ENCODE data around the gene PRELID1.

PRELID1 gene

GRCh38 chr5:177333420-177334154 lies 30.0 kb downstream of the PRELID1 start:
- Histone ChIP-seq H3K27me3 (ENCODE audit: insufficient read depth, poor library complexity, severe bottlenecking) (no peaks in the 10 kb centered on the region), H3K27ac (replicated peaks) (no peak overlapping the region), H3K4me3 (replicated peaks; ENCODE audit: insufficient read depth, low read length) (no peak overlapping the region)
- no peak for TF ChIP-seq CTCF (IDR thresholded peaks at IDR 0.05; ENCODE audit: insufficient read depth, low read length)
- no peak for TF ChIP-seq REST (IDR thresholded peaks at IDR 0.05; ENCODE audit: insufficient replicate concordance, low read depth)
- TF ChIP-seq SPI1 (IDR thresholded peaks at IDR 0.05; ENCODE audit: borderline replicate concordance, low read depth) = no peak
- TF ChIP-seq GABPA (IDR thresholded peaks at IDR 0.05; ENCODE audit: low read depth) = no peak
- no peak for TF ChIP-seq POLR2AphosphoS5 (IDR thresholded peaks at IDR 0.05; ENCODE audit: low read depth)
- DNase-seq (ENCODE audit: low read depth in 1 of 2, low spot score in 1 of 2) = no peak

GRCh38 chr5:177334155-177334551 lies 30.6 kb downstream of the PRELID1 start:
- no peak for DNase-seq (ENCODE audit: low read depth in 1 of 2, low spot score in 1 of 2)
- TF ChIP-seq SPI1 (IDR thresholded peaks at IDR 0.05; ENCODE audit: borderline replicate concordance, low read depth) (no peak), POLR2AphosphoS5 (IDR thresholded peaks at IDR 0.05; ENCODE audit: low read depth) (no peak), CTCF (IDR thresholded peaks at IDR 0.05; ENCODE audit: insufficient read depth, low read length) (no peak), REST (IDR thresholded peaks at IDR 0.05; ENCODE audit: insufficient replicate concordance, low read depth) (no peak), GABPA (IDR thresholded peaks at IDR 0.05; ENCODE audit: low read depth) (no peak)
- no peaks in the 10 kb centered on the region for H3K27me3 ChIP-seq (ENCODE audit: insufficient read depth, poor library complexity, severe bottlenecking)
- no peak overlapping the region for H3K4me3 ChIP-seq (replicated peaks; ENCODE audit: insufficient read depth, low read length)
- H3K27ac ChIP-seq (replicated peaks) = no peak overlapping the region

- no peak for DNase-seq (ENCODE audit: low read depth in 1 of 2, low spot score in 1 of 2)
- Histone ChIP-seq H3K27me3 (ENCODE audit: insufficient read depth, poor library complexity, severe bottlenecking) (no peaks in the 10 kb centered on the region), H3K27ac (replicated peaks) (no peak overlapping the region), H3K4me3 (replicated peaks; ENCODE audit: insufficient read depth, low read length) (no peak overlapping the region)
- no peak for TF ChIP-seq POLR2AphosphoS5 (IDR thresholded peaks at IDR 0.05; ENCODE audit: low read depth)
- no peak for TF ChIP-seq CTCF (IDR thresholded peaks at IDR 0.05; ENCODE audit: insufficient read depth, low read length)
- TF ChIP-seq REST (IDR thresholded peaks at IDR 0.05; ENCODE audit: insufficient replicate concordance, low read depth) = no peak
- no peak for TF ChIP-seq GABPA (IDR thresholded peaks at IDR 0.05; ENCODE audit: low read depth)
- TF ChIP-seq SPI1 (IDR thresholded peaks at IDR 0.05; ENCODE audit: borderline replicate concordance, low read depth) = no peak
These were observed 31.4 kb downstream of the PRELID1 start for GRCh38 chr5:177334781-177335700.
